HG02678 (cell line): ENCODE results near the gene FGF4.

ENCODE experiments used
- ATAC-seq: cut with Tn5 transposase; IDR thresholded peaks from one replicate; pipeline ENCODE4 v1.9.1; 2021; ENCODE audit warnings: mild to moderate bottlenecking, moderate library complexity; ENCODE audit not compliant: unreplicated experiment

FGF4 gene, protein sequence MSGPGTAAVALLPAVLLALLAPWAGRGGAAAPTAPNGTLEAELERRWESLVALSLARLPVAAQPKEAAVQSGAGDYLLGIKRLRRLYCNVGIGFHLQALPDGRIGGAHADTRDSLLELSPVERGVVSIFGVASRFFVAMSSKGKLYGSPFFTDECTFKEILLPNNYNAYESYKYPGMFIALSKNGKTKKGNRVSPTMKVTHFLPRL

DNA sequence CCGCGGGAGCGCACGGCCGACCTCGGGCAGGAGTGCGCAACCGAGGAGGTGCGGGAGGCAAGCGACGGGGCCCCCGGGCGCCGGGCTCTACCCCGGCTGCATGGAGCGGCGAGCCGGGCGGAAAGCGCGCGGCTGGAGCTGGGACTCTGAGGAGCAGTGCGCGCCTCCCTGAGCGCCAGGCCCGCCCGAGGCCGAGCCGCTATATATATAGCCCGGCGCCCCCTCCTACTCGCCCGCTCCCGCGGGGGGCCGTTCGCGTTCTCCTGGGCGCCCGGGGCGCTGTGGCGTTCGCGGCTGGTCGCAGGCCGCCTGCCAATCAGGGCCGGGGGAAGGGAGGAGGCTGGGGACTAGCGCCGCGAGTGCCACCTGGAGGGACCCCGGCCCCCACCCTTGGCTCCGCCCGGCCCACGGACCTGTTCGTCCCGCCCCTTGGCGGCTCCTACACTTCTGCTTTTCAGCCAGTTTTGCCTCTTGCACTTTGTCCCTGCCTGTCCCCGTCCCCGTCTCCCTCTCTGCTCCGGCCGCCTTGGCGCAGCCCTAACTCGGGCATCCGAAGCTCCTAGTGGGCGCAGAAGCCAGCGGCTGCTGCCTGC is at the start of gene FGF4:
Gene FGF4 (minus strand): TSS at position 179 of the 593 bp plus-strand sequence. CDS start 257 bp downstream, outside the sequence.
- ATAC-seq, result no peak

DNA sequence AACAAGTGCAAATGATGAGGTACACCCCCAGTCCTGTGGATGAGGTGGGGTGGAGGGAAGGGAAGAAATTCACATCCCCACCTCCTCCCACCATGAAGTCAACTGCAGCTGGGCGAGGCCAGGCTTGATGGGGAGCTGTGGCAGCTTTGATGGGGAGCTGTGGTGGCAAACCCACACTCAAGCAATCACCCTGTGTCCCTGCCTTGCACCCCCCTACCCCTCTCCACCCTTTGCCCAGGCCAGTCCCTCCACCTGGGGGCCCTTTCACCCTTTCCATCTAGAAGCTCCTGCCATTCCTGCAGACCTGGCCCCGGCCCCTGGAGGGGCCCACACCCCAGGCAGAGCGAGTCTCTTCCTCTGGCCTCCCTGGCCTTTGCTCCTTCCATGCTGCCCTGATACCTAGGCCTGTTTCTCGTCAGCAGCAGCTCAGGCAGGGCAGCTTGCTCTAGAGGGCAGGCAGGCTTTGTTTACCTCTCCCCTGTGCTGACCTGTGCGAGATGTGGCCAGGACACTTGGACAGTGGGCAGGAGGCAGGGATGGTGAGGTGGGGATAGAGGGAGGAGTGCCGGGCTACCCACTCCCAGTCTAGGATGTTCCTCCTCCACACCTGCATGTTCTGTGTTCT is 48.6 kb upstream of the FGF4 start:
- ATAC-seq, result no peak

DNA sequence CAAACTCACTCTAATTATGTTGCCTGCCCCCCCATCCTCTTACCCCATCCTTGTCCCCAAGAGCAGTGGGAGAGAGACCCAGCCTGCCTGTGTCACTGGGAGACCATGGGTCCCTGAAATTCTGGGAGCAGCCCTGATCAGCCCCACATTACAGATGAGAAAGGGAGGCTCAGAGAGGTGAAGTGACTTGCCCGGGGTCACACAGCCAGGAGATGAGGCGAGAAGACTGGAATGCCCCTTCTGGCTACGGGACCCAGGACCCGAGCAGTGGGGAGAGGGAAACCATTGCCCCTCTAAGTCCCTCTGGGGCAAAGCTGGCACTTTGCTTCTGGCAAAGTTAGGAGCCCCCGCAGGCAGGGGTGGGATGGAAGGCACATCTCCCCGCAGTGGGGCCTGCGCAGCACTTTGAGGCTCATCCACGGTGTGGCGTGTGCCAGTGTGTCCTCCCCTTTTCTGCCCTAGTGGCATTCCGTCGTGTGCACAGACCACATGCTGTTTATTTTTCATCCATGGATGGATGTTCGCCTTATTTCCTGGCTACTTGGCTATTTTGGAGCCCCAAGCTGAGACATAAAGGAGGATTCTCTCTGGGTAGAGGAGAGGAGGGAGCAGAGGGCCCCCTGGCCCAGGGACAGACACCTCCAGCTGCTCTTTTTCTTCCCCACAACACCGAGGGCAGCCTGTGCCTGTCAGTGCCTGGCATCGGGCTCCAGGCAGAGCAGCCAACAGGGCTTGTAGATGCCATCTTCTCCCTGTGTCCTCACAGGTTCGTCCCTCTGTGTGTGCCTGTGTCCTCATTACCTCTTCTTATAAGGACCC is 47.7 kb upstream of the FGF4 start:
- ATAC-seq, result no peak

DNA sequence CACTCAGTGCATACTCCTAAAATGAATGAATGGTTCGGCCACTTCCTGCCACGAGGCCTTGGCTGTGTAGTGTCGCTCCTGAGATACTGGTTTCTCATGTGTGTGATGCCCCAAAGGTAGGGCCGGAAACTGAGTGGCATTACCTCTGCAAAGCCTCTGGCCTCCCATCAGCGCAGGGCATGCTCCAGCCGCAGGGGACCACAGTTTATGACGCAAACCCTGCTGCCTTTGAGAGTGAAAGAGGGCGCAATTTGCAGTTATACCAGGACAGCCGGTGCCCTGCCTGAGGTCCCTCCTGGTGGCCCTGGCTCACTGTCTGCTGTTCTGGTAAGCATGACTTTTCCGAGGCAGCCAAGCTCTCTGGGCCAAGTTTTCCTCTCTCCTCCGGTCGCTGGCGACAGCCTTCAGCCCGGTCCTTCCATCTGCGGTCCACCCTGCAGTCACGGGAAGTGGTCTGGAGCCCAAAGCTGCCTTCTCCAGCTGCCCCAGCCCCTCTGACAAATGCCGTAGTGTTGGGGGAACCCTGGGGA is 46.4 kb upstream of the FGF4 start:
- no peak for ATAC-seq

DNA sequence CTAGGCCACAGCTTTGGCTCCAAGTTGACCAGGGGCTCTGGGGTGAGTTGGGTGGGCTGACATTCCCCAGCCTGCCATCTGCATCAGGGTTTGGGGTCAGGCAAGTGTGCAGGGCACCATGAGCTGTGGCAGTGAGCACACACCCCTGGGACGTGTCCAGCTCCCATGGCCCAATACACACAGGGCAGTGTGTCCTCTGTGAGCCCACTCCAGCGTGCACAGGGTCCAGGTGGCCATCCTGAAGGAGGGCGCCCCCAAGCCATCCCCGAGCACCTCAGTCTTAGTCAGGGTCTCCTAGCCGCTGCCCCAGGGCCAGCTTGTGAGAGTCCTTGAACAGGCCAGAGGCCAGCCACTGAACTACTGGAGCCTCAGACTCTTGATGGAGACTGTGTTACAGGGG is 45.3 kb upstream of the FGF4 start:
- no peak for ATAC-seq

DNA sequence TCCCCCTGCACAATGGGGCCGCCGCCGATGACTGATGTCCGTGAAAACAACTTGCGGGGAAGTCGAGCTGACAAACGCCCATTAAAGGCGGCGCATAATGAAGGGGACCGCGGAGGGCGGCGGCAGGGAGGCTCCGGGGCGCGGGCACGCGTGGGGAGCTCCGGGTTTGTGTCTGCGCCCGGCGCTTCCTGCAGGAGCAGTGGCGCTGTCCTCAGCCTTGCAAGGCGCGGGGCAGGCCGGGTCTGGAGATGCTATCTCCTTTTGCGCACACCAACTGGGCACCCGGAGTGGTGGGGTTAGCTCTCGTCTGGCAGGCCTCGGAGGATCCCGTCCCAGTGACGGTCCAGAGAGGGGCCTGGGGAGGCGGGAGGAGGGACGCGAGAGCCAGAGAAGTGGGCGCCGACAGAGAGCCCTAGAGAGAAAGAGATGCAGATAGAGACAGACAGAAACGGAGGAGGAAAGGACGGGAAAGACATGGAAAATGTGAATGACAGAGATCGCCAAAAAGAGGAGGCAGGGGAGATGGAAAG is 44.5 kb upstream of the FGF4 start:
- ATAC-seq, result no peak

DNA sequence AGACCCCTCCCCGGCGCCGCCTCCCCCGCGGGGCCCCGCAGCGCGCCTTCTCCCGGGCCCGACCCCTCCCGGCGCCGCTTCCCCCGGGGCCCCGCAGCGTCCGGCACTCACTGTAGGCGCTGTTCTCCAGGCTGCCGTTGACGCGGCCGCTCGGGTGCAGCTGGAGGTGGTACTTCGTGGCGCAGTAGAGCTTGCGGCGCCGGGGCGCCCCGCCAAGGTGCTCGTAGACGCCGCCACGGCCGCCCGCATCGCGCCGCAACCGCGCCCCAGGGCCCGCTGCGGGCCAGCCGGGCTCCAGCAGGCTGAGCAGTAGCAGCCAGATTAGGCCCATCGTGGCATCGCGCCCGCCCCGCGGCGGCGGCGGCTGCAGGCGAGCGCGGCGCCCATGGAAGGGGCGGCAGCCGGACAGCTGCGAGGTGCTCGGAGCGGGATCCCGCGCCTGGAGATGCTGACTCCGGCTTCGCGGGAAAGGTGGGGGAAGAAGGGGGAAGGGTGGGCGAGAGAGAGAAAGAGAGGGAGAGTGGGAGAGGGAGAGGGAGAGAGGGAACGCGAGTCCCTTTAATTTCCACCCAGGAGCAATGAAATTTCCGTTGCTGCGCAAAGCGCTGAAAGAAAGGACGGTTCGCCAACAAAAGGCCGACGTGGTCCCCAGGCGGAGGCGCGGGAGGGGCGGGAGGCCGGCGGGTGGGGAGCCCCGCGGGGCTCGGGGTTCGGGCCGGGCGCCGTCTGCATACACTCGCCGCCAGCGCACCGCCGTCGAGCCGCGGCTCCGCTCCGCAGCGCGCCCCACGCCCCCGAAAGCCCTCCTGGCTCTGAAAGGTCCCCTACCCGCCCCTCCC is 43.7 kb upstream of the FGF4 start, which contains the start of gene FGF3:
Gene FGF3 (minus strand): TSS at position 814 of the 839 bp plus-strand sequence. CDS start 483 bp downstream, at position 331.
- no peak for ATAC-seq

DNA sequence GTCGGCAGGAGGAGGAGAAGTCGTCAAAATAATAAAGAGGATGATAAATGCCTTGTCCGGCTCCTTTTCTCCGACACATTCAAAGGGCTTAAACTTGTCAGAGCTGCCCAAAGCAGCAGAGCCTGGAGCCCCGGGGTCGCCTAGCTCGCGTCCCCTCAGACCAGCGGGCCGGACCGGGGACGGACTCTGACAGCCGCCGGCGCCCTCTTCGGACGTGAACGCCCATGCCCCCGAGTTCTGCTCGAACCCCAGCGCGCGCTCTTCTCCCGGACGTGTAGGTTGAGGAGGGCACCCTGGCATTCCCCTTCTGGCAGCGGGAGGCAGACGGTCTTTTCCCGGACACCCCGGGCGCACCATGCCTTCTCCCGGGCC is 43.1 kb upstream of the FGF4 start:
- ATAC-seq, result no peak

DNA sequence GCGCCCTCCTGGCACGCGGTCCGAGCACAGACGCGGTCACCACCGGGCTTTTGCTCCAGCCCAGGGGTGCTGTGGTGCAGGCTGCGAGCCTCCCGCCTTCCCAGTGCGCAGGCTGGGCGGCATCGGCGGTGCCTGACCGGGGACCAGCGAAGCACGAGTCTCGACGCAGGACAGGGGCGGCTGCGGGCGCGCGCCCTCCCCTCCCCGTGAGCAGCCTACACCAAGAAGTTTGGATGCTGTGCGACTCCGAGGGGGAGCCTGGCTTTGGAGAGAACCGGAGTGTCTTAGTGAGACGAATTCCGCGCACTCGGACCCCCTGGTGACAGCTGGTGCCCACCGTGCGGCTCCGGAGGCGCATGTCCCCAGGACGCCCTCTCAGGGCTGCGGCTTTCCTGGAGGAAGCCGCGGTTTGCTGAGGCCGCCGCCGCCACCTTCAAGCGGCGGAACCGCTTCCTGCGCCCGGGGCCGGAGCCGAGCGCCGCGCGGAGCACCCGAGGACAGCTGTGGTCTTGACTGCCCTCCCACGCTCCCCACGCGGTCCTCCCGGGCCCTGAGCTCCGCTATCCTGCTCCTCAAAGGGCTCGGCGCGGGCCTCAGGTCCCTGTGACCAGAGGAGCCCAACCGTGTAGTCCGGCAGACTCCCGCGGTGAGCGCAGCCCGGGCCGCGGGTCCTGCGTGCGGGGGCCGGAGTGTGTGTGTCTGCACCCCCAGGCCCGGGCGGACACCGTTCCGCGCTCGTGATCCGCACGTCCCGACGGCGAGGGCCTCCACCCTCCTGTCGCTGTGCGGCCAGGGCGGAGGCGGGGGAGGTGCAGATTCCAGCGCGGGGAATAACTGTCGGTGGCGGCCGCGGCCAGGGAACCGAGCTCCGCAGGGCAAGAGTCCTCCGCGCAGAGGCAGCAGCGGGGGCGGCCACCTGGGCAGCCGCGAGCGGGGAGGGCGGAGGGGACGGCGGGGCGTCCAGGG is 42.4 kb upstream of the FGF4 start:
- ATAC-seq, result no peak

DNA sequence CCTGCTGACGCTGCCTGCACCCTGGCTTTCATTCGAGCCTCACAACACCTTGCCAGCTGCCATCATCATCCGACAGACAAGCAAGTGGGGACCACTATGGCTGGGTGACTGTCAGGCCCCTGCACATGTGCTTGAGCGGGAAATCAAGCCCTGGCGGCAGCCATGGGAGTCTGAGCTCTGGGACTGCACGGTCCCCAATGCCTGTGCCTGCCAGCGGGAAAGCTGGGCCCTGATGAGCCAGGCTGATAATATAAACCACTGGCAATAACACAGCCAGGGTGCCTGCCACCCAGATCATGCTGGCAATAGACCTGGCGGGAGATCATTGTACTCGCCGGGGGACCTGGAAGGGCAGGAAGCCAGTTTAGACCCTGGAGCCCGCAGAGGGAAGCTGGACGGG is 41.5 kb upstream of the FGF4 start:
- ATAC-seq, result no peak

DNA sequence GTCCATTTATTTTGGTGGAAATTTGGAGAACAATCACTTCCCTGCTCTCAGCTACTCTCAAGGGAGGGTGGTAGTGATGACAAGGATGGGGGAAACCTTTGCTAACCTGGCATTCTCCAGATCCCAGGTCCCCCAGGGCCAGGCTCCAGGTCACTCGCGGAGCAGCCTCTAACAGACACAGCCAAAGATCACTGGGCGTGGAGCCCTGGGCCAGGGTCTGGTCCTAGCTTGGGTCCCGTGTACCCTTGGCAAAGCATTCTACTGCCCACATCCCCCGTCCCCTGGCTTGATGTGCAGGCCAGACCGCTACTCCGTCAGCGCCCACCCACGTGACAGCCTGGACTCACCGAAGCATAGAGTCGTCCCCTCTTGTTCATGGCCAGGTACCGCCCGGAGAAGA is 40.8 kb upstream of the FGF4 start:
- no peak for ATAC-seq

DNA sequence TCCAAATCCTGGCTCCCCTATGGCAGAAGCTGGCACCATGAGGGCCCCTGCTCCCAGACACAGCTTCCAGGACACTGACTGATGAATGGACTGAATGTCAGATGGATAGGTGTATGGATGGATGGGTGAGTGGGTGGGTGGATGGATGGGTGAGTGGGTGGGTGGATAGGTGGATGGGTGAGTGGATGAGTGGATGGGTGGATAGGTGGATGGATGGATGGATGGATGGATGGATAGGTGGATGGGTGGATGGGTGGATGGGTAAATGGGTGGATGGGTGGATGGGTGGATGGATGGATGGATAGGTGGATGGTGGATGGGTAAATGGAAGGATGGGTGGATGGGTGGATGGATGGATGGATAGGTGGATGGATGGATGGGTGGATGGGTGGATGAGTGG is 39.8 kb upstream of the FGF4 start:
- no peak for ATAC-seq

DNA sequence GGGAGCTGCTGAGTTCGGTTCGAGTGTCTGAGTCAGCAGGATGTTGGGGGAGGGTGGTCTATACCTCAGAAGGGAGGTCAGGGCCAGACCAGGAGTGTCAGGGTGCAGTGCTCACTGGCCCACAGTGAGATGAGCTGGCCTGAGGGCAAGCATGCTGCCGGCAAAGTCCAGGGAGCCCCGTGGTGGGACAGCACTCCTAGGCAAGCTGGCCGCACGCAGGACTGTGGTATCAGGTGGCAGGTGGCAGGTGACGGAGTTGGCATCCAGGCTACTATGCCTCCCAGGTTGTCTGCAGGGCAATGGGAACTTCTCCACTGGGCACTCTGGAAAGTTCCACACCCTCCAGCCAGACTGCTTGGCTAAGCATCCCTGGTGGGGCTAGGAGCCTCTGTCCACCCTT is 39.3 kb upstream of the FGF4 start:
- ATAC-seq, result no peak

DNA sequence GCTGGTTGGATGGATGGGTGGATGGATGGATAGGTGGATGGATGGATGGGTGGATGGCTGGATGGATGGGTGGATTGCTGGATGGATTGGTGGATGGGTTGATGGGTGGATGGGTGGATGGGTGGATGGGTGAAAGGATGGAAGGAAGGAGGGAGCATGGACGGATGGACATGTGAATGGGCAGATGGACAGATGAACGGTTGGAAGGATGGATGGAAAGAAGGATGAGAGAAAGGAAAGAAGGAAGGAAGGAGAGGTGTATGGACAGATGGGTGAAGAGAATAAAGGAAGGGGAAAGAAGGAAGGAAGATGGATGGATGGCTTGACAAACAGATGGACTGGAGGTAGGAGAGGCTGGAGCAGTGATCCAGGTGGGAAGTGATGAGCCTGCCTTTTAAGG is 38.7 kb upstream of the FGF4 start:
- no peak for ATAC-seq

DNA sequence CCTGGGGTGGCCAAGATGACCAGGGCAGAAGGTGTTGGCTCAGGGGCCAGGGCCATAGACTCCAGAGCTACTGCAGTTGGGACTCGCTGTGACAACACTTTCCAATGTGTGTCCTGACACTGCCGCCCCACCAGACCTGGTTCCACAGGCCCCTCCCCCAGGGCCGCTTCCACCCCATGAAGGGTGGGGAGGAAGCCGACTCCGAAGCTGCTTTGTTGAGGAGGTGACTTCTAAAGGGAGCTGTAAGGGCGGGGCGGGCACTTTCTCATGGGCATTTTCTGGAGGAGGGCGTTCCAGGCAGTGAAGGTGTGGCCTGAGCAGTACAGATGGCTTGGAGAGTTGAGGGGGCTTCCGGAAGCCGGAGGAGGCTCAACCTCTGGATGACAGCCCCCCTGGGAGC is 37.8 kb upstream of the FGF4 start:
- ATAC-seq, result no peak

DNA sequence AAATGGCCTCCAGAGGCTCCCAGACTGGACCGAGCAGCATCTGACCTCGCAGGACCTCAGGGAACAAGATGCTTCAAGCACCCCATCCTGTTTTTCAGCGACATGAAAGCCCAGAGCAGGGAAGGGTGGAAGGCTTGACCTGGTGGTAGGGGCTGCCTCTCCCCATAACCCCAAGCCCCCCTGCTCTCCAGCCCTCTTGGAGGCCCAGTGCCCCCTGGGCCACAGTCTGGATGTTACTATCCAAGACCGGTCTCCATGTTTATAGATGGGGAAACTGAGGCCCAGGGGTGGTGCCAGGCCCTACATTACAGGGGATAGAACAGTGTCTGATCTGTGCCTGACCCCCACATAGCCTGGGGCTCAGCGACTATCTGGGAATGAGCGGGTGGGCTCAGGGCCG is 37.1 kb upstream of the FGF4 start:
- ATAC-seq, result no peak

DNA sequence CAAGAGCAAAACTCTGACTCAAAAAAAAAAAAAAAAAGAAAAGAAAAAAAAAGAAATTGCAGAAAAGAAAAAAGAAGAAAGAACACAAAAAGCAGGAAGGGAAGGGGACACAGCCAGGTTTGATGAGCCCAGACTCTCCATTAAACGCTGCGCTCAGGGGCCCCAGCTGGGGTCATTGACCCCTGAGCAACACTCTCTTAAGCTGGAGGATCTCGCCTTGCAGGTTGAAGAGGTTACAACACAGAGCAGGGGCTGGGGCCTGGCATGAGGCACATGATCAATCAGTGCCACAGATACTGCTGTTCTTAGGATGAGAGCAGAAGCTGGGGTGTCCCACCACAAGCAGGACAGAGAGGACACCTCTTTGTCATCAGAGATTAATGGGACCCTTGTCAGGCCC is 36.3 kb upstream of the FGF4 start:
- ATAC-seq, result no peak

DNA sequence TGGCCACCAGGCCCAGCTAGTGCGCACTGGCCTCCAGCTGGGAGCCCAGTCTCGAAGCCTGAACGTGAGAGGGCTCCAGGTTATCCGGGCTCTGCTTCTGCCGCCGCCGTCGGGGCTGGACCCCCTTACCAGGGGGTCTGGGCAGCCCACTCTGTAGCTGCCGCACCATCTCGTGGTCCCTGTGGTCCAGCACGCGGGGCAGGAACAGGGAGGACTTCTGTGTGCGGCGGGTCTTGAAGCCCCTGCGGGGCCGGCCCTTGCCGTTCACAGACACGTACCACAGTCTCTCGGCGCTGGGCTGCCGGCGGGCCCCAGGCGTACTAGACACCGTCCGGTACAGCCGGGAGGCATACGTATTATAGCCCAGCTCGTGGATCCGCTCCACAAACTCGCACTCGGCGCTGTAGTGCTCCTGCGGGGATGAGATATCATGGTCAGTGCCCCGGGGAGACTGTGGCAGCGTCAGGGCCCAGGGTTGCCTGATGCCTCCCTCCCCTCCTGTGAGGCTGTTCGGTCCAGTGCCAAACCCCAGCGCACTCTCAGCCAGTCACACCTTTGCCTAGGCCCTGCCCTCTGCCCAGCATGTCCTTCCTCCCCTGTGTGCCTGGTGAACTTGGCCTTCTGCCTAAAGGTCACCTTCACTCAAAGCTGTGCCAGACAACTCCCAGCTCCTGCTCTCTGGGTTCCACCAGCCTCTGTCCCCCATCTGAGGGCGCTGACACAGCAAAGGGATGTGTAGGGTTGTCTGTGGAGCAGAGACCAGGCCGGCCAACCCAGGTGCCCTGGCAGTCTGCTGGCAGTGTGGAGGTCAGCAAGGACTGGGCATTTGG is 35.4 kb upstream of the FGF4 start:
- no peak for ATAC-seq
